Measurements from ENCODE around the gene IRGQ. TPM values are rescaled to one million over a fixed set of nuclear protein-coding genes. Genes with fewer than 3 reads are reported as not detected.
"Not testable (repeated sequence)": the region's sequence is repeated elsewhere in the genome, so short reads cannot be mapped to it uniquely, and the experiment has no call there.

Gene IRGQ
- total RNA-seq, 1 donor from 2014 or later = 27.0 TPM

DNA sequence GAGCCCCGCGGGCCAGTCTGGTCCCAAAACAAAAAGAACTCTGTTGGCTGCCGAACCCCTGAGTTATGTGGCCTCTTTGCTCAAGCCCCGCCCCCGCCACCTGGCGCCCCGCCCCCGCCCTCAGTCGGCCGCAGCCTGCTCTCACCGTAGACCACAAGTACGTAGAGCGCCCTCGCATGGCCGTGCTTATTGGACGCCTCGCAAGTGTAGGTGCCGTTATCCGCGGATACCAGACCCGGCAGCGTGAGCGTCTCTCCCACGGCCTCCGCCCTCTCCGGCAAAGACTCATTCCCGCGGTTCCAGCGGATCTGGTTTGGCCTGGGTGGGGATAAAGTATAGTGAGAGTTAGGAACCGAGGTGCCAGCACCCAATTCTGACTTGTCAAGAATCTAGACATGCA lies 29.0 kb upstream of the IRGQ start:
- DNase-seq (ENCODE audit: low read depth, low spot score) = no peak

DNA sequence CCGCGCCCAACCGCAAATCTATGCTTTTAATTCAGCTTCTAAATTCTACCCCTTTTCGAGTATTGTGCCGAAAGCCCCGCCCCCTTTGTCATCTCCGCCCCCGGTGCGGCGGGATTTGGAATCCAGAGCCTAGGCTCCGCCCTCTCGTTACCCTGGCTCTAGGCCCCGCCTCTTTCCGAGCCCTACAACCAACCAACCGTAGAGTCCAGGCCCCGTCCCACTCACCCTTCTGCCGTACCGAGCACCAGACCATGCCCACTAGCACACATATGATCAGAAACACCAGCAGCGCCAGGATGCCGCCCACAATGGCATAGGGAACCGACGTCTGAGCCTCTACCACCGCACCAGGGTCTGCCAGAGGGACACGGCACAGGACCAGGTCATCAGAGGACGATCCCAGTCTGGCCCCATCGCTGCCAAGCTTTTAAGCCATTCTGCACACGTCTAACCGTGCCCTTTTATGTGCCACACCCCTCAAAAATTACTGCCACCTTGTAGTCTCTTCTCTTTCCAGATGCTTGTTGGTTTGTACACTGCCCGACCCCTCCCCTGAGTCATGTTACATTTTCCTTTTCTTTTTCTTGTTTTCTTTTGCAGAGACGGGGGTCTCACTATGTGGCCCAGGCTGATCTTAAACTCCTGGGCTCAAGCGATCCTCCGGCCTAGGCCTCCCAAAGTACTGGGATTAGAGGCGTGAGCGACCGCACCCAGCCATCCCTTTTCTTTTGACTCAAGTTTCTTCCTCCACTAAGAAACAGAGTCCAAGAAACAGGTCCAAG lies 28.1 kb upstream of the IRGQ start:
- DNase-seq (ENCODE audit: low read depth, low spot score) = no peak

DNA sequence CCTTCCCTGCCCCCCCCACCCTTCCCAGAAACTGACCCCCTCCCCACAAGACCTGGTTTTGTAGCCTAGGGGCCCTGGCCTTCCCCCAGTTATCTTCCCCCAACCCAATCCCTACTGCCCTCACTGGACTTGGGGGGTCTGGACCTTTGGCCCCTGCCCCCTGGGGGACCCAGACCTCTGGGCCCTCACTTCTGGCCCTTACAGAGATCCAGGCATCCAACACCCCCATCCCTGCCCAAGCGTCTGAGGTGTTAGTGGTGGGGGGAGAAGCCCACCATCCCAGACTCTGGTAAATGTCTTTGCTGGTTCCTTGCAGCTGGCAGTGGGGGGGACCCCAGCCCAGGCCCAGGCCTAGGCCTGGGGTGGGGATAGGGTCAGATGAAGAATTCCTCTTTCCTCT lies 27.0 kb upstream of the IRGQ start:
- no peak for DNase-seq (ENCODE audit: low read depth, low spot score)

DNA sequence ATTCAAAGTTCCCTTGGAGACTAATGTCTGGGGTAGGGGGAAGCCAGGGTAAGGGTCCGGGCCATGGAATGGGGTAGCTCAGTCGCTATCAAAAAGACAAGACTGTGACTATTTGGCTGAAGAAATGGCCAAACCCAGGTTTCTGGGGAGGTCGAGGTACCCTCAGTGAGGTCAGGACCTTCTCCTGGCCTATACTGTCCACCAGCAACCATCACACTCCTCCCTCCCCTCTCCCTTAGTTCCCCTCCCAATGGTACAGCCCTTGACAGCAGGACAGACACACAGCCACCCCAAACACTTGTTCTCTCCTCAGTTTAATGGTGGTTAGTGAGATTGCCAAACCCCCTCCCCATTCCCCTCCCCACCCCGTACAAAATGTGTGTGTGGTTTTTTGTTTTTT lies 26.1 kb upstream of the IRGQ start:
- DNase-seq (ENCODE audit: low read depth, low spot score) = no peak

DNA sequence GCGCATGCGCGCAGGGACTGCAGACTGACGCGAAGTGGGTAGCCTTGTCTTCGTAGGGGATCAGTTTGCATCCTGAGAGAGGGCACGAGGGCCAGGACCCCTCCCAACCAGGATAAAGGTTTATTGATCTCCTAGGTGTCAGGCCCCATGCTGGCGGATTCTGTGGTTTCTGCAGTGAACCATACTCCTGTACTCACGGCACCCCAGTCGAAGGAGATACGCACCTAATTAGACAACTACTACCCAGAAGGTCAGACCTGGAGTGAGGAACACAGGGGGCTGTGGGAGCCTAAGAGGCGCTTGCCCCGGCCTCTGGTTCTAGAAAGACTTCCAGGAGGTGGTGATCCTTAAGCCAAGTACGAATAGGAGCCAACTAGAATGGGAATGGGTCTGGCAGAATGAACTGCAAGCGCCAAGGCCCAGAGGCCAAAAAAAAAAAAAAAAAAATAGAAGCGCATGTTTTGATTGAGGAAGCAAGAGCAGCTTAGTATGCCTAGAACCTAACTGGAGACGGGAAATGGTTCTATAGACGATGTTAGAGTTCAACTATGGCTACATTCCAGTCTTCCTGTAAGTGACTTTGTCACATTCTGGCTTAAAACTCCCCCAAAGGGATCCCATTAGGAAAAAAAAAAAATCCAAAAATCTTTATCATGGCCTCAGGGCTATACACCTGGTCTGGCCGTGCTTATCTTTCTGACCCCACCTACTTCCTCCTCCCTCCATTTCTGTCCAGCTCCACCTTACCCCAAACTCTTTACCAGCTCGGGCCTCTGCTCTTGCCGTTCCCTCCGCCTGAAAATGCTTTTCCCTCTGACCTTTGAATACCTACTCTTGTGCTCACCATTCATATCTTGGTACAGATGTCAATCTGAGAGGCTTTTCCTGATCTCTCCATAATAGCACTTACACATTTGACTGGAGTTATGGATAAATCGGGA lies 24.4 kb upstream of the IRGQ start:
- no peak for DNase-seq (ENCODE audit: low read depth, low spot score)

DNA sequence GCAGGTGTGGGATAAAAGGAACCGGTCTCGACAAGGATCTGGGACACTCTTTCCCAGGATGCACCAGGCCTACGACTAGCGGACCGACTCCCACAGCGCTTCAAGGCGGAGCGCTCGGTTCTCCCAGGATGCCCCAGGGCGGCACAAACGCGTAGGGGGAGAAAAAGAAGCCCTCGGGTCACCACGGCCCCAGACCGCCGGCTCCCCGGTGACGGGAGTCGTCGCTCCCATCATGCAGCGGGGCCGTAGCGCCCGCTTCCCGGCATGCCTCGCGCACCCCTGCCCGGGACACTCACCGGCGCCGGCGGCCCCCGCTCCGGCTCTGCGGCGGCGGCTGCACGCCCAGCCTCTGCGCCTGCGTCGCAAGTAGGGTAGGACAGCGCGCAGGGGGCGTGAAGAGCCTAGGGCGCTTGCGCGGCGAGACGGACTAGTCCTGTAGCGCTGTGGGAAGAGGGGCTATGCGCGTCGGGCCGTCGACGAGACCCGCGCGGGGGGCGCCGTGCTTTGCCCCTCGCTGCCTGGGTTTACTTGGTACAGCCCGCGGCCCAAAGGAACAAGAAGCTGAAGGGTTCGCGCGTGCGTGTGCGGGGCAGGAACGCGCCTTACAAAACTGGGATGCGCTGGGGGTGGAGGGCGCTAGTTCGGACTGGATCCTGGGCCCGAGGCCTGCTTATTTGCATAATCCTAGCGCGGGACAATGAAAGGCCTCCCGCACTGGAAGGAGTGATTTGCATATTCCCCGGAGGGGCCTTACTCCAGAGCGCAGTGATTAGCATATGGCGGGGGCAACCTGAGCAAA lies 23.5 kb upstream of the IRGQ start, which contains the start of gene ZNF428:
ZNF428 (minus strand) TSS at position 368 of the 799 bp plus-strand sequence. CDS start 5,325 bp downstream, outside the sequence.
- peak; percentile 75 for DNase-seq (ENCODE audit: low read depth, low spot score)

DNA sequence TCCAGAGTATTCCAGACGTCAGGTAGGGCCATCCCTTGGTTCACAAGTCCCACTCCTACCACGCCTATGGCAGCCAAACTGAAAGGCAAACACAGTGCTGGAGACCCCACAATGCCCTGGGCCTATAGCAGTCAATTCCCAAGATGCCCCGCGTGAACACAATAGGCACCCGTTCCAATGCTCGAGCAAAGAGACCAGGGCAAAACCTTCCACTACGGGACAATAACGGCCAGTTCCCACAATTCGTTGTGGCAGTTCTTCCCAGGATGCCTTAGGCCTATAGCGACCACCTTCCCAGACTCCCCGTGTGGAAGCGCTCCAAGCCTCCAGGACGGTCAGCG lies 23.0 kb upstream of the IRGQ start:
- DNase-seq (ENCODE audit: low read depth, low spot score) = no peak

DNA sequence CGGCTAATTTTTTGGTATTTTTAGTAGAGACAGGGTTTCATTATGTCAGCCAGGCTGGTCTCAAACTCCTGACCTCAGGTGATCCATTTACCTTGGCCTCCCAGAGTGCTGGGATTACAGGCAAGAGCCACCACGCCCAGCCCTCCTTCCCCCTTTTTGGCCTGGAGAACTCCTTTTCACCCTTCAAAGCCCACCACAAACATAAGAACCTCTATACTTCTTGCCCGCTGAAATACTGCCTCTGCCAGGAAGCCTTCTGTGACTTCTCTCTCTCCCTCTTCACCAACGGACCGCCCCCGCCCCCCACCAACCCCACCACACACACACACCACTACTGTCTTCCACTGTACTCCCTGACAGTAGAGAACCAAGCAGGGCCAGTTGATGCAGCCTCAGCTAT lies 21.0 kb upstream of the IRGQ start:
- no peak for DNase-seq (ENCODE audit: low read depth, low spot score)

DNA sequence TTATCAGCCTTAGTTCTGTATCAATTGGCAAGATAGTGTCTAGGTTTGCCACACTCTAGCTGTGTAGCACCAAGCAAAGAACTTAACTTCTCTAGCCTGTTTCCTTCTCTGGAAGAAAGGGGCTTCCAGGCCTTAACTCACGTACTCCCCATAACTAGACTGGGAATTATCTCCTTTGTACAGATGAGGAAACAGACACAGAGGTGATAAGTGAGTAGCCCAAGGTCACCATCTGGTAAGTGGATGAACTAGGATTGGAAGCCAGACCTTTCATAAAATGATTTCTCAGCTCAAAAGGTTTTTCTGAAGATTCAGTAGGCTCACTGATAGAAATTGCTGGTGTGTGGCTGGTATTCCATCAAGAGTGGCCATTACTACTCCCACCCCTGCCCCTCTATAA lies 20.4 kb upstream of the IRGQ start:
- no peak for DNase-seq (ENCODE audit: low read depth, low spot score)

DNA sequence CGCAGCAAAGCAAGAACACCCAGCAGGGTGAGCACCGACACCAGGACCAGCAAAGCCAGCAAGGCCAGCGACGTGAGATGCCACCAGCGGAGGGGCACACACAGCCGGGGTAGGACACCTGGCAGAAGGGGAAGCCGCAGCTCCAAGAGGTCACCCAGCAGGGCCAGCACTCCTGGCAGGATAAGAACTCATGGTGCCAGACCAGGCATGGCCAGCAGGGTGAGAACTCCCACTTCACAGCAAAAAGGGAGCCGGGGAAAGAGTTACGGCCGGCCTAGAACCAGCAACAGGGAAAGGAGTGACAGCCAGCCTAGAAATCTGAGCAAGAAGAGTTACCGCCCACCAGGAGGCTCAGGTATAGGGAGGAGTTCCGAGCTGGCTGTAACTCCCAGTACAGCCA lies 16.4 kb upstream of the IRGQ start:
- no peak for DNase-seq (ENCODE audit: low read depth, low spot score)

DNA sequence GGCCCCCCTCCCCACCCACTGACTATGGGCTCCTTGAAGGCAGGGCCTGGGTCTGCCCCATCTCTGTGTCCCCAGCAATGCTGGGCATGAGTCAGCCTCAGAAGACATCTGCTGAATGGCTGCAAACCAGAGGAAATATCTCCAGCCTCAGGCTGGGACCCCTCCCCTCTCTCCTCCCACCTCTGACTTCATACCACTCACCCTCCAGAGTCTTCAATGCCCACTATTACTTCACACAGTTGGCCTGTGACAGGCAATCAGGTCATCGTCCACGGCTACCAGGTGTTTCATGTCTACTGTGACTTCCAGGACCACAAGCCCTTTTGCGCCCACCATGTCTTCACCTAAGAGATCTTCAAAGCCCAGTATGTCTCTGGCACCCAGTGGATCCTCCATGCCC lies 15.9 kb upstream of the IRGQ start, which contains the start of gene SRRM5:
SRRM5 (plus strand) TSS at position 301 of the 400 bp plus-strand sequence; CDS start at position 335, 34 bp downstream.
- DNase-seq (ENCODE audit: low read depth, low spot score) = no peak

DNA sequence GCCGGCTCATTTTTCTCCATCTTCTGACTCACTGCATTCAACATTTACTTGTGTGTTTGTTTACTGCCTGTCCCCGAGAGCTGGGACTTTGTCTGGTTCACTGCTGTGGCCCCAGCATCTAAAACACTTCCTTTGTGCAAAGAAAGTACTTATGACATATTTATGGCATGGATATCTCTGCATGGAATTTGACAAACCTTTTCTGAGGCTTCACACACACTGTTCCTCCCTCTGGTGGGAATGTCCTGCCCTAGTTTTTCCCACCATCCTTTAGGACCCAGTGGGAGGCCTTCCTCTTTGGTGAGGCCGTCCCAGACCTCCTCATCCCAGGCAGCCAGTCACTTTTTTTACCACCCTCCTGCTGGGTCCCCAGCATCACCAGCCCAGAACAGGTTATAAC lies 14.6 kb upstream of the IRGQ start:
- DNase-seq (ENCODE audit: low read depth, low spot score) = no peak

DNA sequence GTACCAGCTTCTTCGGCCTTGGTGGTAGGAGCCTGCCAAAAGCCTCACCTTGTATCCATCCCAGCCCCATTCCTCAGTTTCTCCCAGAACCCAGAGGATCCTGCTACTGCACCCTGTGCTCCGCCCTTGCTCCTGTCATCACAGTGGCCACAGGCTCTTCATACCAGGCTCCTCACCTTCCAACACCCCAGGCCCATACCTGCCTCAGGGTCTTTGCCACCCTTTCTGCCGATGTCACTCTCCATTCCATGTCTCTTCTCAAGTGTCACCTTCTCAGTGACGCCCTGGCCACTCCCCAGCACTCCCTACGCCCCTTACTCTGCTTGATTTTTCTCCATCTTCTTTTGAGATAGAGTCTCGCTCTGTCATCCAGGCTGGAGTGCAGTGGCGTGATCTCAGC lies 13.9 kb upstream of the IRGQ start:
- DNase-seq (ENCODE audit: low read depth, low spot score) = no peak

DNA sequence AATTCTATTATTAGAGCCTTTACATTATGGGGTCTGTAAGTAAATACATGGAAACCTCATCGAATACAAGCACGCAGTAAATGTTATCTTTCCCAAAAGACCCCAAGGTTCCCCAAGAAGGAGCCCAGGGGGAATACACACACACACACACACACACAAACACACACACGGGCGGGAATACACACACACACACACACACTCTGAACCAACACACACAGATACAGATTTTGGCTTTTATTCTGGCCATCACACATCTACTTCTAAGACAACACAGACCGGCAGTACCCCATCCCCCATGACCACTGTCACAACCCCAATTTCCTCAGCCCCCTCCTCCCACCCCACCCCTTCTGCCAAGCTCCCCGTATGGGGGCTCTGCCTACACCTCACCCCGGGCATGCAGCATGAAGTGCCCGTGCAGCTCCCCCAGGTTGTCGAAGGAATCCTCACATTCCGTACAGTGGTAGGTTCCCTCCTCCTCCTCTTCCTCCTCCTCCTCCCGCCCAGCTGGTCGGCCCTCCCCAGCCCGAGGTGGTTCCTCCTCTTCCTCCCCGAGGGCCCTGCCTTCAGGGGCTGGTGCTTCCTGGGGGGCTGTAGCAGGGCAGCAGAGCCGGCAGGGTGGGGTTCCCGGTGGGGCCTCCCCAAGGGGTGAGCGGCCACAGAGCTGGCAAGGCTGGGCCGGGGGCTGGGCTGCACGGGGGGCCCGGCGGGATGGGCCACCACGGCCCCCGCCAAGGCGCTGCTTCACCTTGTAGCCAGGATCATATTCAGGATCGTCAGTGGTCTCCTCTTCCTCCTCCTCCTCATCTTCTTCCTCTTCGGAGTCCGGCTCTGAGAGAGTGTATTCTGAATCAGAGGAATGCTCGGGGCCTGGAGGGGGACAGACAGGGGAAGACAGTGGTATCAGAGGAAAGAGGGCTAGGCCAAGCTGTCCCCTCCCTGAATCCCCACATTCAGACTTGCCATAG lies 11.6 kb upstream of the IRGQ start:
- no peak for DNase-seq (ENCODE audit: low read depth, low spot score)

DNA sequence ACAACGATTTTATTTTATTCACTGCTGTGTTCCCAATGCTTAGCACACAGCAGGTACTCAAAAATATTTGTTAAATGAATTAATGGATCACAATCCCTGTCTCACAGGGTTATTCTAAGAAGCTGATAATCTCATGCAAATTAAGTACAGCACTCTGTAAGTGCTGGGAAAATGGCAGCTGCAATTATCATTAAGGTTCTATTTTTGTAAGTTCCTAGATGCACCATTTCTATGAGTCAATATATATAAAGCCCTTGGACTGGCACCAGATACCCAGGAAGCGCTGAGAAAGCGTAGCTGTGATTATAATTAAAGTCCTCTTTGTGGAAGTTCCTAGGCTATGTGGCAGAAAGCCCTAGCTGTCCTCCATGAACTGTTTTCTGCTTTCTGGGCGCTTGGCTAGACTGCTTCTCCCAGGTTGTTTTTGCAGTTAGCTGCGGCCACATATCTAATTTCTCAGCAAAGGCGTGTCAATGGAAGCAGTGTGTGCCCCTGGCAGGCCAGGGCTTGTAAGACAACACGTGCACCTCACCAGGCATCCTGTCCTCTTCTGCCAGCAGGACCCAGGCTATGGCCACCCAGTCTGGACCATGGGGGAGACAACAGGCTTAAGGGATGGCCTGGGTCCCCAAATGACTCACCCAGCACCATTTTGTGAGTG lies 10.8 kb upstream of the IRGQ start:
- no peak for DNase-seq (ENCODE audit: low read depth, low spot score)

DNA sequence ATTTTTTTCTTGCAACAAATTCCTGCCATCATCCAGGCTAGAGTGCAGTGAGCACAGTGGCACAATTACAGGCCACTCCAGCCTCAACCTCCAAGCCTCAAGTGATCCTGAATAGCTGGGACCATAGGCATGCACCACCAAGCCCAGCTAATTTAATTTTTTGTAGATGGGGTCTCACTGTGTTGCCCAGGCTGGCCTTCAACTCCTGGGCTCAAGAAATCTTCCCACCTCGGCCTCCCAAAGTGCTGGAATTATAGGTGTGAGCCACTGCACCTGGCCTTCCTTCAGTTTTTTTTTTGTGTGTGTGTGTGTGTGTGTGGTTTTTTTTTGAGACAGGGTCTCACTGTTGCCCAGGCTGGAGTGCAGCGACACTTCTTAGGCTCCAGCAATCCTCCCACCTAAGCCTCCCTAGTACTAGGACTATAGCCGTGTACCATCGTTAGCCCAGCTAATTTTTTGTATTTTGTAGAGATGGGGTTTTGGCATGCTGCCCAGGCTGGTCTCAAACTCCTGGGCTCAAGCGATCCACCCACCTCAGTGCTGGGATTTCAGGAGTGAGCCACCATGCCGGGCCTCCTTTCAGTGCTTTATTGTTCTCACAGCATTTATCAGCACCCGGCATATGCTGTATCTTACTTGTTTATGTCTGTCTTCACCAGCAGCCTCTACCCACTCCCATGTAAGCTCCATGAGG lies 10.1 kb upstream of the IRGQ start:
- no peak for DNase-seq (ENCODE audit: low read depth, low spot score)

DNA sequence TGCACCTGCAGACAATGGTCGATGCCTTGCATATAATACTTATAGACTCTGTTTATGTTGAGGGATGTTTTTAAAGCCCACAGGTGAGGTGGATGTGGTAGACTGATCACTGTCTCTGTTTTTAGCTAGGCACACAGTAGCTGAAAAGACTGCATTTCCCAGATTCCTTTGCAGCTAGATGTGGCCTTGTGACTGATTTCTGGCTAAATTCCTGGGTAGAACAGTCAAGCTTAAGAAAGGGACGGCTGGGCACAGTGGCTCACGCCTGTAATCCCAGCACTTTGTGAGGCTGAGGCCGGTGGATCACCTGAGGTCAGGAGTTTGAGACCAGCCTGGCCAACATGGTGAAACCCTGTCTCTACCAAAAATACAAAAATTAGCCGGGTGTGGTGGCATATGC lies 4.4 kb upstream of the IRGQ start:
- DNase-seq (ENCODE audit: low read depth, low spot score) = not testable (repeated sequence)

DNA sequence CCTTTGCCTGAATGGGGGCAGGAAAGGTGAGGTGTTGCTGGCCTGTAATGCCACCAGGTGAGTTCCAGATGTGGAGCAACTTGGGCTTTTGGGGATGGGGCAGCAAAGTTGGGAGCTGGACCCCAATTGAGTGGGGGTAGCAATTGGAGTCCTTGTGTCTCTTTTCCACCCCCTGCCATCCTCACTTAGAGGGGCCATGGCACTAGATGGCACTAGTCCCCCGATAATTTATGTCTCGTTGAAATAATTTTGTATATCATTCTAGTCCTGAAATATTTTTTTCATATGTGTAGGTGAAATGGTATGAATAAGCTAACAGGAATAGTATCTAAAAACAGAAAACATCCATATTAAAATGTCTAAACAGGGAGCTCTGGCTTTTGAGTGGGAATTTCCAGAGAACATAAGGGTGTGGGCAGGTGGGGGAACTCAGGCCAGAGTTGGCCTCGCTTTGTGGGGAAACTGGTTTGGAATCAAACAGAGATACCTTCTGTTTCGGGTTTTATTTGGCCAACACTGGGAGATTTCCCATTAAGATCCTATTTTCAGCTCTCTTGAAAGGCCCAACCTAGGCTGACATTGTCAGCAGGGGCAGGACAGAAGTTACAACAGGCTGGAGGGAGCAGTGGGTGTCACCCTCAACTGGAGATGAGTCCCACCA lies 3.8 kb upstream of the IRGQ start:
- DNase-seq (ENCODE audit: low read depth, low spot score) = no peak

All from pulmonary artery endothelial cell (primary cell).